CD4-positive, alpha-beta T cell (primary cell): Measurements from ENCODE around the gene SEMA4B. TPM values are rescaled to one million over a fixed set of nuclear protein-coding genes. Genes with fewer than 3 reads are reported as not detected.

Source experiments
- ATAC-seq: fragments of 200-7000 bp; cut with Tn5 transposase; one replicate; pipeline ENCODE4 v1.10.0; 2022; ENCODE audit warnings: mild to moderate bottlenecking; ENCODE audit not compliant: poor library complexity
- CTCF ChIA-PET: fragments of 350-600 bp; sonication (Branson Sonifier 250); formaldehyde crosslinking; loops from one replicate; lab custom pipeline; 2021; ENCODE audit warnings: antibody characterized with exemption, inconsistent platforms; lab: Charles Lee
- POLR2A ChIA-PET: fragments of 350-600 bp; sonication (Branson Sonifier 250); formaldehyde crosslinking; loops from one replicate; lab custom pipeline; 2021; ENCODE audit warnings: antibody characterized with exemption, inconsistent platforms; lab: Charles Lee
- DNase-seq, 14 experiments: peaks; one replicate each; pipeline ENCODE4 v3.0.0-alpha.2; 2013 to 2020; ENCODE audit warnings: mixed read lengths in 2 of 14
- H3K27ac ChIP-seq, 2 donors: one replicate each; pipeline versions ENCODE4 v1.5.1 to v1.7.0; 2013; ENCODE audit warnings: low read length in 2 of 2, low read depth in 1 of 2, mild to moderate bottlenecking in 1 of 2
- H3K27me3 ChIP-seq, 2 experiments: 1 replicate in 1 of 2; 2 replicates in 1 of 2; pipeline versions ENCODE4 v1.6.1 to v1.7.0; 2013; ENCODE audit warnings: low read length in 2 of 2, control low read depth in 1 of 2, mild to moderate bottlenecking in 1 of 2, moderate library complexity in 1 of 2; ENCODE audit not compliant: insufficient read depth in 2 of 2, control insufficient read depth in 1 of 2
- H3K36me3 ChIP-seq: one replicate; pipeline ENCODE4 v1.6.1; 2013; ENCODE audit warnings: low read length, control low read depth; ENCODE audit not compliant: insufficient read depth
- H3K4me1 ChIP-seq: one replicate; pipeline ENCODE4 v1.6.1; 2013; ENCODE audit warnings: low read length, control low read depth; ENCODE audit not compliant: insufficient read depth
- H3K4me3 ChIP-seq: one replicate; pipeline ENCODE4 v1.5.1; 2013; ENCODE audit warnings: mild to moderate bottlenecking, low read length, moderate library complexity
- H3K9me3 ChIP-seq, 2 experiments: 1 replicate in 1 of 2; 2 replicates in 1 of 2; pipeline versions ENCODE4 v1.6.1 to v1.7.0; 2013; ENCODE audit warnings: low read length in 2 of 2, mild to moderate bottlenecking in 2 of 2, control low read depth in 1 of 2, moderate library complexity in 1 of 2; ENCODE audit not compliant: control insufficient read depth in 1 of 2, insufficient read depth in 1 of 2
- H3K27ac Mint-ChIP-seq: one replicate; pipeline ENCODE4 v1.8.0; 2020; ENCODE audit warnings: mixed read lengths
- H3K27me3 Mint-ChIP-seq: one replicate; pipeline ENCODE4 v1.8.0; 2021; ENCODE audit warnings: mixed read lengths
- H3K36me3 Mint-ChIP-seq: one replicate; pipeline ENCODE4 v1.8.0; 2021; ENCODE audit warnings: low read depth, mixed read lengths
- H3K4me1 Mint-ChIP-seq: one replicate; pipeline ENCODE4 v1.8.0; 2021; ENCODE audit warnings: low read depth, mixed read lengths
- H3K4me3 Mint-ChIP-seq: one replicate; pipeline ENCODE4 v1.8.0; 2020; ENCODE audit warnings: mild to moderate bottlenecking, mixed read lengths
- H3K9me3 Mint-ChIP-seq: one replicate; pipeline ENCODE4 v1.8.0; 2020; ENCODE audit warnings: mixed read lengths
- intact Hi-C, 2 experiments: fragments of 100-400 bp; cut with DNase I in 1 of 2; cut with micrococcal nuclease in 1 of 2; formaldehyde crosslinking; loops; one replicate each; pipeline versions ENCODE4 v1.15.1 to v1.9.0; 2023 to 2025; cut with DNase I, micrococcal nuclease
- total RNA-seq, 174 experiments: library from RNA in 2 of 174; stranded (reverse) in 2 of 174; gene quantifications; one replicate each; pipeline ENCODE4 v1.2.3 and lab custom pipeline; 2021 to 2026
- TF ChIP-seq, protein P1 (sequence below): fragments of 200-600 bp; IDR thresholded peaks from one replicate; pipeline ENCODE4 v1.8.0; 2022; ENCODE audit warnings: antibody characterized with exemption, mild to moderate bottlenecking

The SEMA4B gene
- total RNA-seq, 2 experiments from 2014 or later: 8.0 to 9.5 TPM

DNA sequence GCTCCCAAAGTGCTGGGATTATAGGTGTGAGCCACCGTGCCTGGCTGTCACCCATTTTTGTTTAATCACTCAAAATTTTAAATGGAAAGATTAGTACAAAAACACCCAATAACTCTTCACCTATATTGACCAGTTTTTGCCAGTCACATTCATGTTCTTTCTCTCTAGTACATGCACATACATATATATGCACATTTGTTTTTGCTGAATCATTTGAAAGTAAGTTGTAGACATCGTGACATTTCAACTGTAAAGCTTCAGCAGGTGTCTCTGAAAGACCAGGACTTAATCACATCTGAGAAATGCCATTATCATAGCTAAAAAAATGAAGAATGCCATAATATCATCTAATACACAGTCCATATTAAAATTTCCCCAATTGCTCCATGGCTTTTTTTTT lies 6.5 kb upstream of the SEMA4B start:
- peak overlapping the region; percentile 64 for H3K27ac Mint-ChIP-seq
- ATAC-seq (no peak), DNase-seq (no peak)
- no peak overlapping the region for H3K27ac ChIP-seq
- peaks cover 29% of the 10 kb centered on the region for H3K4me1 ChIP-seq
- ChIA-PET CTCF (no interaction called here), POLR2A (no interaction called here)
- intact Hi-C loops: loop anchor here in 1 of 2 experiments (5.0 kb wide), 1 partner anchor 38 kb away; the partner anchor contains the start of genes CIB1 and GDPGP1
- H3K4me3 Mint-ChIP-seq: no peak overlapping the region
- no peaks in the 10 kb centered on the region for H3K9me3 ChIP-seq
- no peaks in the 10 kb centered on the region for H3K27me3 Mint-ChIP-seq
- H3K36me3 ChIP-seq: no peaks in the 10 kb centered on the region
- H3K27me3 ChIP-seq: no peaks in the 10 kb centered on the region
- TF ChIP-seq, protein P1, sequence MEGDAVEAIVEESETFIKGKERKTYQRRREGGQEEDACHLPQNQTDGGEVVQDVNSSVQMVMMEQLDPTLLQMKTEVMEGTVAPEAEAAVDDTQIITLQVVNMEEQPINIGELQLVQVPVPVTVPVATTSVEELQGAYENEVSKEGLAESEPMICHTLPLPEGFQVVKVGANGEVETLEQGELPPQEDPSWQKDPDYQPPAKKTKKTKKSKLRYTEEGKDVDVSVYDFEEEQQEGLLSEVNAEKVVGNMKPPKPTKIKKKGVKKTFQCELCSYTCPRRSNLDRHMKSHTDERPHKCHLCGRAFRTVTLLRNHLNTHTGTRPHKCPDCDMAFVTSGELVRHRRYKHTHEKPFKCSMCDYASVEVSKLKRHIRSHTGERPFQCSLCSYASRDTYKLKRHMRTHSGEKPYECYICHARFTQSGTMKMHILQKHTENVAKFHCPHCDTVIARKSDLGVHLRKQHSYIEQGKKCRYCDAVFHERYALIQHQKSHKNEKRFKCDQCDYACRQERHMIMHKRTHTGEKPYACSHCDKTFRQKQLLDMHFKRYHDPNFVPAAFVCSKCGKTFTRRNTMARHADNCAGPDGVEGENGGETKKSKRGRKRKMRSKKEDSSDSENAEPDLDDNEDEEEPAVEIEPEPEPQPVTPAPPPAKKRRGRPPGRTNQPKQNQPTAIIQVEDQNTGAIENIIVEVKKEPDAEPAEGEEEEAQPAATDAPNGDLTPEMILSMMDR: no peak
- H3K4me3 ChIP-seq: no peak overlapping the region
- H3K4me1 Mint-ChIP-seq: peaks cover 30% of the 10 kb centered on the region
- no peaks in the 10 kb centered on the region for H3K9me3 Mint-ChIP-seq
- H3K36me3 Mint-ChIP-seq: no peaks in the 10 kb centered on the region

DNA sequence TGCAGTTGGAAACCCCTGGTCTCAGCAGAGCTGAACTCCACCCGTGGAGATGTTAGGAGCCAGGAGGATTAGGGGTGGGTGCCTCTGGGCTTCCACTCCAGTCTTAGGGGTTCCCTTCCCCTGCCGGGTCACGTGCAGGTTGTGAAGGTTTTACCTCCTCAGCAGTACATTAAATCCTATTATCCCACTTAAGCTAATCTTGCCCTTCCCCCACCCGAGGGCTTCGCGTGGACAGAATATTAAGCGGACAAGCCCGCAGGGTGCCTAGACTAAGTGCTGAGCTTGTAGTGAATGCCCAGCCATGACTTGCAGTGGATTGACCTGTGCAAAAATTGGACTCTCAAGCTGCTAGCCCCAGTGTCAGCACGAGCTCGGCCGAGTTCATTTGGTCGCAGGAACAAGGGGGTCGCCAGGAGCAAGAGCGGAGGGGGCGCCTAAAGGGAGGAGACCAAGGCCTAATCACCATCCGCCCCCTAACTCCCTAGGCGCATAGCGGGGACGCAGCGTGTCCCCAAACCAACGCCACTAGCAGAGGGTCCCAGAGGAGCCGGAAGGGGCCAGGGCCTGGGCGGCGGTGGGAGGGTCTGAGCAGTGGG lies 498 bp upstream of the SEMA4B start:
- Mint-ChIP-seq H3K27me3 (no peaks in the 10 kb centered on the region), H3K9me3 (no peaks in the 10 kb centered on the region), H3K36me3 (no peaks in the 10 kb centered on the region), H3K4me3 (peak overlapping the region; percentile 88), H3K27ac (peak overlapping the region; percentile 73), H3K4me1 (peaks cover 28% of the 10 kb centered on the region)
- H3K4me3 ChIP-seq: peak overlapping the region; percentile 78
- H3K36me3 ChIP-seq: no peaks in the 10 kb centered on the region
- DNase-seq: peak in 1 of 14 experiments; percentile 11
- H3K9me3 ChIP-seq: no peaks in the 10 kb centered on the region
- peaks cover 28% of the 10 kb centered on the region for H3K4me1 ChIP-seq
- no peaks in the 10 kb centered on the region for H3K27me3 ChIP-seq
- ATAC-seq: no peak
- H3K27ac ChIP-seq: peak overlapping the region; percentile 5 to 36
- ChIA-PET POLR2A (interaction anchor here (0.6 to 4.4 kb wide), 16 partner anchors 8 to 330 kb away, joined by 3 to 97 read pairs (median 4); partner anchors contain the start of genes CIB1, GDPGP1, IDH2 and IQGAP1), CTCF (interaction anchor here (1.3 kb wide), 1 partner anchor 8 kb away, joined by 4 read pairs; no protein-coding TSS in a partner anchor)
- intact Hi-C loops: loop anchor here in 1 of 2 experiments (1.0 kb wide), 1 partner anchor 30 kb away; no protein-coding TSS in a partner anchor
- TF ChIP-seq, protein P1: no peak

DNA sequence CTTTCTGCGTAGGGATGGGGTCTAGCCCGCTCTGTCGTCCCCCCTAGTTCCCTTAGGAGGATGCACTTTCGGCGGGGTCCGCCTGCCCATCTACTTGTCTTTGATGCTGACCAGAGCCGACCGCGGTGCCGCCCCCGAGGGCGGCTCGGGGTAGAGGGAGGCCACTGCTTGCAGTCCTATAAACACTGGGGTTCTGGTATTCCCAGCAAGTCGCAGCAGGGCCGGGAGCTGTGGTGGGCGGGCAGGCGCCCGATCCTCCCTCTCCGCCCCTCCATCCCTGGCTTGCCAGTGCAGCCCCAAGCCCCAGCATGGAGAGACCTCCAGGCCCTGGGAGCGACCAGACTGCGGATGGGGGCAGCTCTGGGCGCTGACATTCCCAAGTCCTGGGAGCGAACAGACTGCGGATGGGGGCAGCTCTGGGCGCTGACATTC lies 830 bp downstream of the SEMA4B start:
- intact Hi-C loops: loop anchor here in 1 of 2 experiments (1.0 kb wide), 1 partner anchor 28 kb away; no protein-coding TSS in a partner anchor
- CTCF ChIA-PET: interaction anchor here (1.3 kb wide), 1 partner anchor 10 kb away, joined by 4 read pairs; no protein-coding TSS in a partner anchor
- H3K27me3 ChIP-seq: no peaks in the 10 kb centered on the region

More for the DNA sequence above, 830 bp downstream of the SEMA4B start:
- no peak for ATAC-seq
- Histone ChIP-seq H3K4me1 (peaks cover 28% of the 10 kb centered on the region), H3K4me3 (peak overlapping the region; percentile 78), H3K9me3 (no peaks in the 10 kb centered on the region), H3K36me3 (peaks cover 6% of the 10 kb centered on the region), H3K27ac (peak overlapping the region in 1 of 2 donors; percentile 36)
- H3K27ac Mint-ChIP-seq: peak overlapping the region; percentile 74
- DNase-seq: no peak
- no peaks in the 10 kb centered on the region for H3K9me3 Mint-ChIP-seq
- no peaks in the 10 kb centered on the region for H3K27me3 Mint-ChIP-seq
- POLR2A ChIA-PET: interaction anchor here (0.7 to 4.4 kb wide), 11 partner anchors 10 to 102 kb away, joined by 3 to 97 read pairs (median 4); partner anchors contain the start of genes CIB1, GDPGP1 and NGRN
- H3K36me3 Mint-ChIP-seq: no peaks in the 10 kb centered on the region
- TF ChIP-seq, protein P1: no peak
- peaks cover 28% of the 10 kb centered on the region for H3K4me1 Mint-ChIP-seq
- peak overlapping the region; percentile 80 for H3K4me3 Mint-ChIP-seq
